Measurements from ENCODE around the gene PRDM10.
"Not testable (repeated sequence)": the region's sequence is repeated elsewhere in the genome, so short reads cannot be mapped to it uniquely, and the experiment has no call there.

GRCh38 chr11:129954703-129955102 is 47.9 kb downstream of the PRDM10 start:
- TF ChIP-seq, protein P1, sequence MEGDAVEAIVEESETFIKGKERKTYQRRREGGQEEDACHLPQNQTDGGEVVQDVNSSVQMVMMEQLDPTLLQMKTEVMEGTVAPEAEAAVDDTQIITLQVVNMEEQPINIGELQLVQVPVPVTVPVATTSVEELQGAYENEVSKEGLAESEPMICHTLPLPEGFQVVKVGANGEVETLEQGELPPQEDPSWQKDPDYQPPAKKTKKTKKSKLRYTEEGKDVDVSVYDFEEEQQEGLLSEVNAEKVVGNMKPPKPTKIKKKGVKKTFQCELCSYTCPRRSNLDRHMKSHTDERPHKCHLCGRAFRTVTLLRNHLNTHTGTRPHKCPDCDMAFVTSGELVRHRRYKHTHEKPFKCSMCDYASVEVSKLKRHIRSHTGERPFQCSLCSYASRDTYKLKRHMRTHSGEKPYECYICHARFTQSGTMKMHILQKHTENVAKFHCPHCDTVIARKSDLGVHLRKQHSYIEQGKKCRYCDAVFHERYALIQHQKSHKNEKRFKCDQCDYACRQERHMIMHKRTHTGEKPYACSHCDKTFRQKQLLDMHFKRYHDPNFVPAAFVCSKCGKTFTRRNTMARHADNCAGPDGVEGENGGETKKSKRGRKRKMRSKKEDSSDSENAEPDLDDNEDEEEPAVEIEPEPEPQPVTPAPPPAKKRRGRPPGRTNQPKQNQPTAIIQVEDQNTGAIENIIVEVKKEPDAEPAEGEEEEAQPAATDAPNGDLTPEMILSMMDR (IDR thresholded peaks at IDR 0.05 in 8 of 11, conservative IDR thresholded peaks at IDR 0.05 in 3 of 11) = not testable (repeated sequence)
- not testable (repeated sequence) for TF ChIP-seq POLR2A (IDR thresholded peaks at IDR 0.05)
